GM19452 (cell line): ENCODE measurements around the gene PAX3.

ENCODE experiments used
- ATAC-seq: cut with Tn5 transposase; IDR thresholded peaks from one replicate; pipeline ENCODE4 v1.9.1; 2021; ENCODE audit not compliant: unreplicated experiment

Gene PAX3

DNA sequence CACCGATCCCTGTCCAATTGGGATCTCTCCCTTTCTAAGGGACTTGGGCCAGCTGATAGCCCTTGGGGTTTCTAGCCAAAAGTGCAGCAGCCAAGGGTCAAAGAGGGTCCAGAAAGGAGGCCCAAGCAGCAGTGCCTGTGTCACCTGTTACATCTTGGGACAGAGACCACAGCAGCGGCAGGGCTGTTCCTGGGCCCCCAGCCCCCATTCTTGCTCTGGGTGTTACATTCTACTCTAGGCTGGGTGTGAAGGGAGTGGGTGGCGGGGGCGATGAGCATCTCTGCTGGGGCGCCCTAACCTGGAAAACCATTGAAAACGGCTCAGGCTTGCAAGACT, 1.2 kb downstream of the PAX3 start:
- ATAC-seq: no peak

- ATAC-seq: no peak
Measured at GRCh38 chr2:222296911-222297599, 1.7 kb downstream of the PAX3 start.

DNA sequence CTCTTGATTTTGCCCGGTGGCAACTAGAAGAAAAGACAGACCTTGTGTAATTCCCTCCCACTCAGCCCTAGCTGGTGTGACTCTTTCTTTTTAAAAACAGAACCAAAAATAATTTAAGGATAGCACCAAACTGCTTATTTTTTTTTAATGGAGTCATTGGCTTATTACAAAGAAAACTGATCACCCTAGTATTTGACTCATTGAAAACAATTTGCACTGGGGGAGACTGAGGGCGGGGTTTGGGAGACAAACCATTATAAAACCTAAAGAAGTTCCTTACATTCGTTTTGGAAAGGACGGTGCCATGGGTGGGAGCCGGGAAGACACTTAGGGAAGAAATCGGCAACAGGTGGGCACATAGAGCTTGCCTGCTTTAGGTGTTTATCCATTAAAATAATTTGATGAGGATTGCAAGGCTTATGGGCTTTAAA, 2.5 kb downstream of the PAX3 start:
- no peak for ATAC-seq

- no peak for ATAC-seq
Measured at GRCh38 chr2:222295368-222296062, 3.3 kb downstream of the PAX3 start.

GRCh38 chr2:222294996-222295367, 3.8 kb downstream of the PAX3 start:
- no peak for ATAC-seq

DNA sequence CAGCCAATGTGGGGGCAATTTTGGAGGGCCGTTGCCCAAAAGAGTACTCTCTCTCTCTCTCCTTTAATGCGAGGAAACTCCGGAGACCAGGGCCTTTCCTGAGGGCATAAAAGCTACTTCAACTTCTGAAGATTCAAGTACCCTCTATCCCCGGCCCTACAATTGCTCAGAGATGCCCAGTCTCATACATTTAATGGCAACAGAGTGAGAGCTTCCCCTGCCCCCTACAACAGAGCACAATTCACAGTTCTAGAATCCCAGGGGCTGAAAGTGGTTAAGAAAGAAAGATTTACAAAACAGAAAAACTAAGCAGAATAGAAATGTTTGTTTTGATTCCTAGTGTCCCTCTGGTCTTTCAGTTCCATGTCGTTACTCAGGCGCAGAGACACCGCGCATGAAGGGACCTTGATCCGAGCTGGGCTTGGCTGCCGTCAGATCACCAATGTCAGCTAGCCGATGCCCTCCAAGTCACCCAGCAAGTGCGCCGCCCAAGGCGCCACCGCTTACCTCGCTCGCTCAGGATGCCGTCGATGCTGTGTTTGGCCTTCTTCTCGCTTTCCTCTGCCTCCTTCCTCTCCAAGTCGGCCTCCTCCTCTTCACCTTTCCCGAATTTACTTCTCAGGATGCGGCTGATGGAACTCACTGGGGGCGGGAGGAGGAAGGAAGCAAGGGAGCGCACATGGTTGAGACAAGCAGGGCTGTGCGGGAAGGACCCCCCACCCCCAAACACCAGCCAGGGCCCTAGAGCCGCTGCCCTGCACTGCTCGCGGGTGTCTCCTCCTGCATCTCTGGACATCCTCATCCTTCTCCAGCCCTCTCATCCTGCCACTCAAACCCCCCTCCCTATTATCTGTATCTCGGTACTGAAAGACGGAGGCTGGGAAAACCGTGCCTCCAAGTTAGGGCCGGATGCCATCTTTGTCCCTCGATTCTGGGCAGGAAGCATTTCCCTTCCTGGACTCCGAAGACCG, 4.9 kb downstream of the PAX3 start:
- ATAC-seq: no peak

- ATAC-seq: no peak
Measured at GRCh38 chr2:222292149-222293134, 6.4 kb downstream of the PAX3 start.

- no peak for ATAC-seq
Measured at GRCh38 chr2:222291485-222291841, 7.3 kb downstream of the PAX3 start.

DNA sequence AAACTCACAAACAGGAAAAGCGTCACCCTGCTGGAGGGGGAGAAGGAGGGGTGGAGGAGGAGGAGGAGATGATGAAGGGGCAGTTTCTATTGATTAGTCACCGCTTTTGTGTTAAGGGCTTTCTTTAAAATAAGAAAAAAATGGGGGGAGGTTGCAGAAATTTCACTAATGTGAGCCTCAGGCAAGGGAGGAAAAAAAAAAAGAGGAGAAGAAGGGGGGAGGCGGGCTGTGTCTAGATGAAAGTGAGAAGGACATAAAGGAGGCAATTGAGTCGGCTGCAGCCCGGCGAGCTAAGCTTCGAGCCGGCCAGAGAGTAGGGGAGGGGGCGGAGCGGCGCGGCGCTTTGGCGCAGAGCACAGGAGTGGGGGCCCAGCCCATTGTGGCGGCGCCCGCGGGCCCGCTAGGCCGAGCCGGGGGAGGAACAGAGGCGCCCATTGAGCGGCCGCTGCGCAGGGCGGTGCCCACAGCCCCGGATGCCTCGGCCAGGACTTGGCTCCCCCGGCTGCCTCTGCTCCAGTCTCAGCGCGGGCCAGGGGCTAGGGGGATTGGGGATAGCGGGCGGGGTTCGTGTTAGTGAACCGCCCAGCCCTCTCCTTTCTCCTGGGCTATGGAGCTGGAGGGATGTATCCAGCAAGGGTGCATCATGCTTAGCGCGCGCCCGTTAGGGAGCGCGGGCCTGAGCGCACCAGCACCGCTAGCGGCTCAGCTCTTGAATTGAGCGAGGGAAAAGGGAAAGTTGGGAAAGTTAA, 7.9 kb downstream of the PAX3 start:
- no peak for ATAC-seq

DNA sequence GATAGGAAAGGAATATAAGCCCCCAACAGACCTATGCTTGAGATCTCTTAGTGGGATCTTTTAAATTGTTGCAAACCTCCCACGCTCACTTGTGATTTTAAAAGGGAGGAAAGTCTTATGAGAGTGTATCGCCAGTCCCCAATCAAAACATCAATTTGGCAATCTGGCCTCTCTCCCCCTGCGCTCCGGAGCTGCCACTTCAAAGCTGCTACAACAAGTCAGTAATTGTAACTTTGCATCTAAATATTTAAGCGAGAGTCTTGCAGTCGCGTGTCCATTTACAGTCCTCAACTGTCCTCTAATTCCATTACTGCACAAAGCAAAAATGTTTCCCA, 8.4 kb downstream of the PAX3 start:
- ATAC-seq: no peak

DNA sequence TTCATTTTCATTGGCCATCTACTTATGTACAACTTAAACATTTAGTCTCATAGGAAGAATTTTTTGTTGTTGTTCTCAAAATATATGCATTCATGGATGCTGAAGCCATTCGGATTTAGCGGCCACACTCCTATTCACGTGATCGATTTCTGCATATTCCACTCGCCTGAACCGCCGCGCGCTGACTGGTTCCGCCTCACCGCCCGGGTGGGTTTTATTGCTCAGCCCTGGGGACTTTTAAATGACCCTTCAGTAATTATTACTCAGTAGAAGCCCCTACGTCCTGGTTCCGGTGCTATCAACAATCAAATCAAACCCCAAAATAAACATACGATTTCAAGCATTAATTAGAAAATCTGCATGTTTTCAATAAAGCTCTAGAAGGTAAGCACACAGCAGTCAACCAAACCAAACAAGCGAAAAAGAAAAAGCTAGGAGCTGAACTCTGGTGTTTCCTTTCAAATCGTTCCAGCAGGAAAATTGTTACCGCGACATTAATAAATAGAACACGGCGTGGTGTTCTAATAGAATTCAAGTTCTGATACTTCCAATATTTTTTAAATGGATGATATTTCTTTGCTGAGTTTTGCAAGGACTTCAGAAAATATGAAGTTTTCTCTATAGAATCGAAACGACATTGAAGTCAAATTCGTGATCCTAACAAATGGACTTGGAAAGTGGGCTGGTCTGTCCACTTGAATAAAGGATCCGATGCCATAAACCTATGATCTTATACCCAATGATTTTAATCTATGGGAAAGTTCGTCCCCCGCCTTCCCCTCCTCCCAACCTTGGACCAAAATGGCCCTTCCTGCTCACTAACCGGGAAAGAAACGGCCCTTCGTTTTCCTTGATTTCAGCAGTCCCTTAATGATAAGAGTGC, 9.3 kb downstream of the PAX3 start:
- no peak for ATAC-seq

- no peak for ATAC-seq
Measured at GRCh38 chr2:222288590-222289277, 10.1 kb downstream of the PAX3 start.

DNA sequence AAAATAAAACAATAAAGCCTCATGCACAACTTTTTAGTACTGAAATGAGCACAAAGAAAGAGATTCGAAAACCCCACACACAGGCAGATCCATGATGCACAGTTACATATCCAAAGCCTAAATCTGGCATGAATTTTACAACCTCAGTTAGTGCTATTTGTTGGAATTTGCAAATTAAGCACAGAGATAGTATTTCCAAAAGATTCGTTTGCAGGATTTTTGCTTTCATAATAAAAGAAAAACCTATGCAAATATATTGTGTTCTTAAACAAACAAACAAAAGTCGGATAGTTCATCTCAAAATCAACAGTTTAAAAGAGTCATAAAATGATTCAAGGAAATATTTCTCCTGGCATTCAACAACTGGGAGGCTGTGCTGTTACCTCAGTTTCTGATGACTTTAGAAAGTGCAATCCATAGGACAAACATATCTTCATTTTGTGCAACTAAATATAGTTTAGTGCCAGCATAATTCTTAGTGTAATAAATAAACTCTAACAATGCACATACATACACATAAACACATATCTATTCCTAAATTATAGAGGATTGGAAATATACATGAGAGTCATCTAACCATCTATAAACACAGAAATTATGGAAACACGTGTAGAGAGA, 10.8 kb downstream of the PAX3 start:
- no peak for ATAC-seq

- no peak for ATAC-seq
Measured at GRCh38 chr2:222284466-222284865, 14.3 kb downstream of the PAX3 start.

- no peak for ATAC-seq
Measured at GRCh38 chr2:222283634-222284033, 15.2 kb downstream of the PAX3 start.

DNA sequence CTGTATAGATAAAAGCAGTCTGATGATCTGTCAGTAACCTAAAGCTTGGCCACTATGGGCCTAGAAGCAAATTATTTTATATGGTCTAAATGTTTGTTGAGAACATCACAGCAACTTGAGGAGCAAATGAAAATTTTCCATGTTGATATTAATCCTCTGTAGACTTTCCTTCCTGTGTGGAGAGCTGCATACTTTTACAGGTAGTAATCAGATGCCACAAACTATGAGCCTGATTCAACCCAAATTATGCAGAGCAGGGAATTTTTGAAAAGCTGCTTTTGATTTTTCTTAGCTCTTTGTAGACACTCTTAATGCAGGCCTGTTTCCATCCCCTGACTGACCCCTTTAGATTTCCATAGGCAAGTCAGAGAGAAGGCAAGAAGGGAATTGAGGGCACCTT, 17.3 kb downstream of the PAX3 start:
- ATAC-seq: no peak

DNA sequence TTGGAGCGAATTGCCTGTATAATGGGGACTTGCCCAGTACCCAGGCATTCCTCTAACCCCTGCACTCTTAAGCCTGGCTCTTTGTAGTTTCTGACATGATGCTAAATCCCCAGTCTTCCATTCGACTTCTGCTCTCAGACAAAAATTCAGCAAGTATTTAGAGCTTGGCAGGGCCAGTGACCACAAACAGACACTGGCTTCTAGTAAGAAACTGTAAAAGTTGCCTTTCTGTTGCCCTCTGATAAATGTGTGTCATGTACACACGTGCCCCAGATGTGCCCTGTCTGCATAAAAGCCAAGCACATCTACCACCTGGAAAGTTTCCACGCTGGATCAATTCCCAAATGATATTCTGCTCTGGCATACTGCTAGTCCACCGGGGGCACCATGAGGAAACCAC, 18.0 kb downstream of the PAX3 start:
- no peak for ATAC-seq

DNA sequence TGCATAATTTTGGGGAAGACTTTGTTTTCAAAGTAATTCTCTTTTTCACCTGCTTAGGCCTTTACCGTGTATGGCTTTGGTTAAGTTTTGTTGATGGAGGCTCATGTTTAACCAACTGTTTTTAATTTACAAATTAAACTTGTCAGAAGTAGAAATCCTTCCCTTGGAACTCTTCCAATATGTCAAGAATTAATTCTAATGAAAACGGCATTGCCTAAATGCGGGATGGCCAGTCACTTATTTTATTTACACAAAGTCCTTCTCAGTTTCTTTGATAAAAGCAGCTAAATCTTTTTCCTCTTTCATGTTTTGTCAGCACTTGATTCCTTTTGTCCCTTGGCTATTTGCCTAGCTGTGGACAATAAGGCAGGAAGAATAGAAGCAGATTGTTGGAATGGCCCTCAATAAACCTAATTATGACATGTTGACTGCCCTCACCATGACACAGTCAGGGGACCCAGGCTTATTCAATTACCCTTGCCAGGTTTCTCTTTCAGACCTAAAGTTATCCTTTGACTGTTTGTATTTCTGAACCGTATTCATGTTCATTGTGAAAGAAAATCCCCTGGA, 26.3 kb downstream of the PAX3 start:
- ATAC-seq: no peak
